HG02938 (cell line): ENCODE measurements around the gene GCNT3.

Experiments
- ATAC-seq: cut with Tn5 transposase; IDR thresholded peaks from one replicate; pipeline ENCODE4 v1.9.1; 2021; ENCODE audit warnings: mild to moderate bottlenecking, moderate library complexity; ENCODE audit not compliant: unreplicated experiment

GCNT3 gene

GRCh38 chr15:59611276-59612260 lies at the start of gene GCNT3:
TSS of gene GCNT3 (plus strand) at chr15:59611783. CDS start at chr15:59618239, 6,456 bp downstream.
- ATAC-seq: no peak

GRCh38 chr15:59562448-59563186 lies 49.0 kb upstream of the GCNT3 start:
- no peak for ATAC-seq

- ATAC-seq: no peak
These were observed 46.3 kb upstream of the GCNT3 start for GRCh38 chr15:59565299-59565698.

GRCh38 chr15:59567324-59567723 lies 44.3 kb upstream of the GCNT3 start:
- no peak for ATAC-seq

GRCh38 chr15:59569477-59569876 lies 42.1 kb upstream of the GCNT3 start:
- no peak for ATAC-seq

GRCh38 chr15:59570315-59570714 lies 41.3 kb upstream of the GCNT3 start:
- no peak for ATAC-seq

GRCh38 chr15:59571606-59572005 lies 40.0 kb upstream of the GCNT3 start:
- ATAC-seq: no peak

- ATAC-seq: no peak
These were observed 28.5 kb upstream of the GCNT3 start for GRCh38 chr15:59583088-59583487.

- no peak for ATAC-seq
These were observed 24.3 kb upstream of the GCNT3 start for GRCh38 chr15:59587085-59587826.

- no peak for ATAC-seq
These were observed 21.6 kb upstream of the GCNT3 start for GRCh38 chr15:59590027-59590426.

GRCh38 chr15:59591356-59591755 lies 20.2 kb upstream of the GCNT3 start:
- no peak for ATAC-seq

- ATAC-seq: no peak
These were observed 17.1 kb upstream of the GCNT3 start for GRCh38 chr15:59594493-59594942.

- ATAC-seq: no peak
These were observed 16.6 kb upstream of the GCNT3 start for GRCh38 chr15:59594991-59595390.

GRCh38 chr15:59595434-59595915 lies 16.1 kb upstream of the GCNT3 start:
- ATAC-seq: no peak

GRCh38 chr15:59596640-59597039 lies 14.9 kb upstream of the GCNT3 start:
- ATAC-seq: no peak

- no peak for ATAC-seq
These were observed 13.1 kb upstream of the GCNT3 start for GRCh38 chr15:59598461-59598860.

GRCh38 chr15:59605994-59606393 lies 5.6 kb upstream of the GCNT3 start:
- no peak for ATAC-seq

GRCh38 chr15:59609730-59610712 lies 1.6 kb upstream of the GCNT3 start:
- ATAC-seq: no peak

GRCh38 chr15:59614153-59614552 lies 2.6 kb downstream of the GCNT3 start:
- no peak for ATAC-seq

- no peak for ATAC-seq
These were observed 4.1 kb downstream of the GCNT3 start for GRCh38 chr15:59615661-59616060.
